Naive thymus-derived CD8-positive, alpha-beta T cell (primary cell): ENCODE measurements around the gene TMA7B. TPM values are rescaled to one million over a fixed set of nuclear protein-coding genes. Genes with fewer than 3 reads are reported as not detected.
"Not testable (repeated sequence)": the region's sequence is repeated elsewhere in the genome, so short reads cannot be mapped to it uniquely, and the experiment has no call there.

Experiments
- ATAC-seq, 2 donors: fragments of 150-1000 bp; cut with Tn5 transposase in 1 of 2; sonication (Bioruptor Pico), chemical (Tn5 transposase) in 1 of 2; 1 replicate in 1 of 2; 2 replicates in 1 of 2; pipeline ENCODE4 v1.10.0; 2021; ENCODE audit warnings: mild to moderate bottlenecking in 2 of 2, moderate library complexity in 2 of 2
- POLR2A ChIA-PET: fragments of 350-600 bp; sonication (Branson Sonifier 250); formaldehyde crosslinking; loops from one replicate; lab custom pipeline; 2021; ENCODE audit warnings: antibody characterized with exemption; lab: Charles Lee
- DNase-seq, 10 donors: peaks; one replicate each; pipeline versions ENCODE4 v3.0.0 to v3.0.0-alpha.2; 2020 to 2022
- H3K27ac Mint-ChIP-seq, 10 donors: one replicate each; pipeline ENCODE4 v1.8.0; 2020 to 2022; ENCODE audit warnings: mild to moderate bottlenecking in 10 of 10, mixed read lengths in 10 of 10, moderate library complexity in 4 of 10, inconsistent platforms in 1 of 10
- H3K27me3 Mint-ChIP-seq, 5 donors: one replicate each; pipeline ENCODE4 v1.8.0; 2021 to 2022; ENCODE audit warnings: mixed read lengths in 5 of 5
- H3K36me3 Mint-ChIP-seq, 3 donors: one replicate each; pipeline ENCODE4 v1.8.0; 2020 to 2022; ENCODE audit warnings: mixed read lengths in 3 of 3, mild to moderate bottlenecking in 2 of 3, inconsistent platforms in 1 of 3
- H3K4me1 Mint-ChIP-seq, 4 donors: one replicate each; pipeline ENCODE4 v1.8.0; 2021 to 2022; ENCODE audit warnings: mixed read lengths in 4 of 4
- H3K4me3 Mint-ChIP-seq, 10 donors: one replicate each; pipeline ENCODE4 v1.8.0; 2020 to 2022; ENCODE audit warnings: mild to moderate bottlenecking in 10 of 10, mixed read lengths in 10 of 10, moderate library complexity in 6 of 10, inconsistent platforms in 1 of 10
- H3K9me3 Mint-ChIP-seq, 9 donors: one replicate each; pipeline ENCODE4 v1.8.0; 2020 to 2022; ENCODE audit warnings: mixed read lengths in 9 of 9, mild to moderate bottlenecking in 3 of 9, inconsistent platforms in 1 of 9, moderate library complexity in 1 of 9
- polyA plus RNA-seq, 3 donors: library from polyadenylated mRNA; unstranded; fragments of 300-500 nt; fragmentation: Illumina TruSeq; gene quantifications; one replicate each; pipeline ENCODE4 v1.2.3, GENCODE V29; 2021
- total RNA-seq, 8 experiments: library from RNA in 2 of 8; stranded (reverse) in 2 of 8; gene quantifications; one replicate each; pipeline ENCODE4 v1.2.3 and lab custom pipeline; 2021 to 2026

Gene TMA7B
- total and polyA plus RNA-seq, 5 experiments from 2014 or later, result 1.5 to 14.2 (median 3.5) TPM

DNA sequence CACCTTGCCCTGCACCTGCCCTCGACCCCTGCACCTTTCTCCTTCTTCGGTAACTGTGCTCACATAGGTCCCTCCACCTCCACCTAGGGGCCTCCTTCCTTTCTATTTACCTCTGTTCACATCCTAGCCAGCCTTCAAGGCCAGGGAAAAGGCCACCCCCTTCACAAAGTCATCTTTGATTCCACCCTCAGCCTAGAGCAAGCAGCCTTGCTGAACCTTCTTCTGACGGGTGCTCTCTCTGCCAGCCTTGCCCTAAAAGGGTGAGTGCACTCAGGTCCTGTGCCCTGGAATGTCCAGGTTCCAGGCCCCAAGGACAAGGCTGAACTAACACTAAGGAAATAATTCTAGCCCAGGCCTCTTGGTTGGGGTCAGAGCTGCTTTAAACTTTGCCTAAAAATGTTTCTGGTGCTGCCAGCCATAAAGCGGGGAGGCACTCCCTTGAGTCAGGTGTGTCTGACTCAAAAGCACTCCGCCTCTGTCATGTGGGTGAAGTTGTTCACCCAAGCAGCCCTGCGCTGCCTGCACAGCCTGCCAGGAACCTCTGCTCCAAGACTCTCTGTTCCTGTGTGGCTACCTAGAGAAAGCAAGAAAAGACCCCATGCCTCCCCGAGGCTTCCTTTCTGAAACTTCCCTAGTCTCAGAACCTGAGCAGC is 25.3 kb downstream of the TMA7B start:
- peak overlapping the region in 9 of 10 donors; percentile 1 to 79 (median 46) for H3K4me3 Mint-ChIP-seq
- H3K36me3 Mint-ChIP-seq, result no peaks in the 10 kb centered on the region
- H3K4me1 Mint-ChIP-seq, result peaks cover 24 to 53% (median 34%) of the 10 kb centered on the region in 4 donors
- H3K9me3 Mint-ChIP-seq, result no peaks in the 10 kb centered on the region
- peaks cover 0 to 6% (median 0%) of the 10 kb centered on the region in 5 donors for H3K27me3 Mint-ChIP-seq
- POLR2A ChIA-PET, result interaction anchor here (0.7 to 1.8 kb wide), 3 partner anchors 8 to 14 kb away, joined by 3 to 8 read pairs (median 5); no protein-coding TSS in a partner anchor
- H3K27ac Mint-ChIP-seq, result peak overlapping the region; percentile 39 to 94 (median 81)
- DNase-seq (peak in 8 of 10 donors; percentile 16 to 67 (median 34)), ATAC-seq (peak; percentile 69 to 79)

DNA sequence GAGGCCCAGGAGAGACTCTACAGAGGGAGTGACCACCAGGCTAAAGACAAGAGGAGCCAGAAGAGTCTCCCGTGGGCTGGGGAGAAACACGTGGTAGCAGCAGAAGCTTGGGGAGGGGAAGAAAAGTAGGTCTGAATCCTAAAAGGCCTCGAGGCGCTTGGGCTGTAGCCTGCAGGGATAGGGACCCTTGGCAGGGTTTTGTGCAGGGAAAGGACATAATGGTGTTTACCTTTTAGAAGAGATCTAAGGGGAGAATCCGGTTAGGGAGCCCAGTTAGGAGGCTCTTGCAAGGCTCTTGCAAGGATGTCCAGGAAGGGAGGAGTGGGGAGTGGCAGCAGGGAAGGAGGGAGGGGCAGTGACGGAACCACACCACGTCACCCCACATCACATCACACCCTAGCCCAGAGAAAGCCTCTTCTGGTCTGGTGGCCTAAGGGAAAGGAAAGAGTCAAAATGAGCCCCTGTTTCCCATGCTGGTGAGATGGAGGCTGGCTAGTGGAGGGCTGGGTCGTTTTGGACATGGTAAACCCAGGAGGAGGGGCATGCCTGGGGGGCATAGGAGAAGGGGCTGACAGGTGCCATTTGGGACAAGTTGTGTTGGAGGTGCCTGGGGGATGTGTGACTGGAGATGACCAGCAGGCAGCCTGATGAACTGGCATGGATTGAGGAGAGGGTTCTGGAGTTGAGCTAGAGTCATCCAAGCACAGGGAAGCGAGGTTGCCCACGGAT is 28.4 kb downstream of the TMA7B start:
- Mint-ChIP-seq H3K4me1 (peaks cover 18 to 34% (median 28%) of the 10 kb centered on the region in 4 donors), H3K36me3 (no peaks in the 10 kb centered on the region), H3K4me3 (peak overlapping the region in 6 of 10 donors; percentile 17 to 70 (median 42)), H3K27ac (peak overlapping the region in 6 of 10 donors; percentile 3 to 87 (median 59)), H3K9me3 (no peaks in the 10 kb centered on the region), H3K27me3 (peaks cover 0 to 10% (median 1%) of the 10 kb centered on the region in 5 donors)
- no peak for ATAC-seq
- POLR2A ChIA-PET, result no interaction called here
- no peak for DNase-seq

DNA sequence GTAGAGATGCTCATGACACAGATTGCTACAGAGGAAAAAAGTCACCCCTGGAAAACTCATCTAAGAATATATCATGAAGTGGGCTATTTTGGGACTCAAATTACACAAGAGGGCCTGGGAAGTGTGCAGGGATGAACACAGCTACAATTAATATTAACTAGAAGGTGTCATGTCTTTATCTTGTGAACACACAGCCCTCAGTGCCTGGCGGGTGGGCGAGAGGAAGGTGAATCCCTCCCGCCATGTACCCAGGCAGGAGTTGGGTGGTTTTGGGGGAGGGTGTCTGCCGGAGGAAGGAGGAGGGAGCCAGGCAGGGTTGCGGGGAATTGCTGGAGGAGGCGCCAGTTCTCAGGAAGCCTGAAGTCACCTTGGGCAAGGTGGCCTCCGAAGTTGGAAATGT is 29.4 kb downstream of the TMA7B start:
- Mint-ChIP-seq H3K27me3 (peaks cover 0 to 15% (median 1%) of the 10 kb centered on the region in 5 donors), H3K27ac (peak overlapping the region in 4 of 10 donors; percentile 22 to 87 (median 72)), H3K36me3 (no peaks in the 10 kb centered on the region), H3K9me3 (no peaks in the 10 kb centered on the region), H3K4me1 (peaks cover 22 to 37% (median 29%) of the 10 kb centered on the region in 4 donors), H3K4me3 (peak overlapping the region in 2 of 10 donors; percentile 43 to 70)
- POLR2A ChIA-PET, result no interaction called here
- ATAC-seq, result no peak
- no peak for DNase-seq

DNA sequence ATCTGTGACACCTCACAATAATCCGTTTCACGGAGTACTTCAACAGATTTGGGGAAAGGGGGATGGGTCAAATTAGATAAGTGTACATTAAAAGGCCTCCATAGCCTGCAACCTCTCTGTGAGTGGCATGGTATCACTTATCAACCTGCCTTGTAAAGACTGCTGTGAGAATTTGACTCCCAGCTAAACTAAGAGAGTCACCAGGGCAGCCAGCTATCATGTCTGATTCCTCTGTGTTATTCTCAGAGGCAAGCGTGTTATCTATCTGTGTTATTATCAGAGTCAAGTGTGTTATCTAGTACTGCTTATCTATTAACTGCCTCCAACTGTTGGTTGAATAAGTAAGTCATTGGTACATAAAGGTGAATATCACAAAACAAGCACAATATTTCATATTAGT is 30.5 kb downstream of the TMA7B start:
- Mint-ChIP-seq H3K9me3 (no peaks in the 10 kb centered on the region), H3K36me3 (no peaks in the 10 kb centered on the region), H3K27ac (peak overlapping the region in 3 of 10 donors; percentile 76 to 87 (median 77)), H3K4me3 (peak overlapping the region in 1 of 10 donors; percentile 38), H3K27me3 (peaks cover 0 to 15% (median 1%) of the 10 kb centered on the region in 5 donors), H3K4me1 (peaks cover 17 to 28% (median 21%) of the 10 kb centered on the region in 4 donors)
- POLR2A ChIA-PET, result no interaction called here
- ATAC-seq, result no peak
- no peak for DNase-seq

DNA sequence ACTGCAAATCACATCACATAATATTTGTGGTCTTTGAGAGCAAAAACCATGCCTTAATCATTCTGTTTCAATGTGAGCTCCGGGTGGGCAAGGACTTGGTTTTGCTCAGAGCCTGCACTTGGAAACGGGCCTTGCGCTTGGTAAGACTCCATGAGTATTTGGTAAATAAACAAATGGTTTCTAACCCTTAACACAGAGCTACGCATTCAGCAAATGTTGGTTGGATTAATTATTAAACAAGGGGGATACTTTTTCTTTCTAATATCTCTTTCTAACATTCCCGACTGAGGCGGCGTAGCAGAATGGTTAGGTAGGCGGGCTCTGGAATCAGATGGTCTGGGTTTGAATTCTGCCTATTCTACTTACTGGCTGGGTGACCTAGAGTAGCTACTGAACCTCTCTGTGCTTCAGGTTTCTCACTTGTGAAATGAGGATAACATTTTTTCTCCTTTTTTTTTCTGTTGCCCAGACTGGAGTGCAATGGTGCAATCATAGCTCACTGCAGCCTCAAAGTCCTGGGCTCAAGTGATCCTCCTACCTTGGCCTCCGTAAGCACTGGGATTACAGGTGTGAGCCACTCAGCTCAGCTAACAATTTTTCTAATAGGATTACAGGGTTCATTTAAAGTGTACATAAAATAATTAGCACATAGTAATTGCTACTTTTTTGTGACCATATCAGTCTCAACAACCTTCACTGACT is 31.1 kb downstream of the TMA7B start:
- DNase-seq, result no peak
- POLR2A ChIA-PET, result interaction anchor here (1.0 to 1.1 kb wide), 2 partner anchors 10 to 11 kb away, joined by 3 read pairs; no protein-coding TSS in a partner anchor
- peak overlapping the region in 2 of 10 donors; percentile 44 to 48 for H3K27ac Mint-ChIP-seq
- ATAC-seq, result no peak
- peak overlapping the region in 1 of 10 donors; percentile 52 for H3K4me3 Mint-ChIP-seq
- H3K4me1 Mint-ChIP-seq, result peaks cover 13 to 25% (median 17%) of the 10 kb centered on the region in 4 donors
- H3K27me3 Mint-ChIP-seq, result peaks cover 0 to 21% (median 1%) of the 10 kb centered on the region in 5 donors
- H3K9me3 Mint-ChIP-seq, result no peaks in the 10 kb centered on the region
- H3K36me3 Mint-ChIP-seq, result no peaks in the 10 kb centered on the region

DNA sequence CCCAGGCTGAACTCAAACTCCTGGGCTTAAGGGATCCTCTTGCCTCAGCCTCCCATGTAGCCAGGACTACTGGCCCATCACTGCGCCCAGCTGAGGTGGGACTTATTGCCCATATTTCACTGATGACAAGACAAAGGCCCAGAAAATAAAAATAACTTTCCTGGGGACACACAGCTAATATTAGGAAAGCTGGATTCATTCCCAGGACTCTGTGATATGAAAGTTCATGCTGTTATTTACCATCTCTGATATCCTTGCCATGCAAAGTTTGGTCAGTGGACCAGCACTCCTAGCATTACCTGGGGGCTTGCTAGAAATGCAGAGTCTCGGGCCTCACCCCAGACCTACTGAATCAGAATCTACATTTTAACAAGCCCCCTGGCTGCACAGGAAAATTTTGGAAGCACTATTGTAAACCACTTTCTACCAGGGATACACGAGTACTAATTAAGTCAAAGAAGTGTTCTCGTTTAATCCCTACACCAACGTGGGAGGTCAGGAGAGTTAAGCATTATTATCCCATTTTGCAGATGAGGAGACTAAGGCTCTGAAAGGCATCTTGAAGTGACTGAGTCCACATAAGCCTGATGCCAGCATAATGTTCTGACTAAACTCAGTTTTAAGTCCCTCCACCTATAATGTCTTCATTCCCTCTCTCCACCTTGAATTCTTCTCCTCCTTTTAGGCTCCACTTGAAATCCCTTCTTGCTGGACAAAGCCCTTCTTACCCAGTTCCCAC is 32.1 kb downstream of the TMA7B start:
- no peaks in the 10 kb centered on the region for H3K9me3 Mint-ChIP-seq
- H3K27ac Mint-ChIP-seq, result peak overlapping the region in 5 of 10 donors; percentile 8 to 91 (median 87)
- H3K36me3 Mint-ChIP-seq, result no peaks in the 10 kb centered on the region
- peaks cover 0 to 28% (median 5%) of the 10 kb centered on the region in 5 donors for H3K27me3 Mint-ChIP-seq
- POLR2A ChIA-PET, result interaction anchor here (1.0 to 1.1 kb wide), 2 partner anchors 11 to 12 kb away, joined by 3 read pairs; no protein-coding TSS in a partner anchor
- peak overlapping the region in 2 of 10 donors; percentile 11 to 15 for H3K4me3 Mint-ChIP-seq
- DNase-seq (no peak), ATAC-seq (no peak)
- H3K4me1 Mint-ChIP-seq, result peaks cover 11 to 21% (median 17%) of the 10 kb centered on the region in 4 donors

DNA sequence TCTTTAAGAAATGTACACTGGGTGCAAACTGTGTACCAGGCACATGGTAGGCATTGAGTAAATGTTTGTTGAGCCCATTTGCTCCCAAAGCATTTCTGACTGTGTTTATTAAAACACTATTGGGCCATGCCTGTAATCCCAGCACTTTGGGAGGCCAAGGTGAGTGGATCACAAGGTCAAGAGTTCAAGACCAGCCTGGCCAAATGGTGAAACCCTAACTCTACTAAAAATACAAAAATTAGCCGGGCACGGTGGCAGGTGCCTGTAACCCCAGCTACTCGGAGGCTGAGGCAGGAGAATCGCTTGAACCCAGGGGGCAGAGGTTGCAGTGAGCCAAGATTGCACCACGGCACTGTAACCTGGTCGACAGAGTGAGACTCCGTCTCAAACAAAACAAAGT is 32.7 kb downstream of the TMA7B start:
- H3K9me3 Mint-ChIP-seq, DNase-seq, H3K36me3 Mint-ChIP-seq, ATAC-seq: not testable (repeated sequence)
- peak overlapping the region in 3 of 10 donors; percentile 11 to 61 (median 22) for H3K4me3 Mint-ChIP-seq
- POLR2A ChIA-PET, result interaction anchor here (1.1 to 1.2 kb wide), 2 partner anchors 12 to 43 kb away, joined by 3 read pairs; no protein-coding TSS in a partner anchor
- peak overlapping the region in 5 of 10 donors; percentile 8 to 92 (median 87) for H3K27ac Mint-ChIP-seq
- H3K27me3 Mint-ChIP-seq, result peaks cover 0 to 30% (median 5%) of the 10 kb centered on the region in 5 donors
- H3K4me1 Mint-ChIP-seq, result peaks cover 10 to 20% (median 16%) of the 10 kb centered on the region in 4 donors

DNA sequence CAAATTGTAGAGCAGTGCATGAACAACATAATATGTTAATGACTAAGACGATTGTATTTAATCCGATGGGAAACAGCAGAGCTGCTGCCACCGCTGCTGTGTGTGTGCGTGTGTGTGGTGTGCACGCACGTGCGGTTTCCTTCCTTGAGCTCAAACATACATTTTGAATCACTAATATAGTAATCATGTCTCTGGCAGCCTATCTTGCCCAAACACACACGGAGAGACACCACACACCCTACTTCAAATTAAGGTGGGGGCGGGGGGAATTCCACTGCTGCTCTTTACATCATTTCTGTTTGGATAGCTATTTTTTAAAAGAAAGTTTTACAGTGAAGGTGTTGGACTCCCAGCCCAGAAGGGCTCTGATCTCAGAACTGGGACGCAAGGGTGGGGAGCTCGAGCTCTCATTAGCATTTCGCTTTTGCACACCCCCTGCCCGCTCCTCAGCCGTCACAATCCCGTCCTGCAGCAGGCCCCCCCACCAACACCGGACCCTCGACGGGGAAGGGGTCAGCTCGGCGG is 33.9 kb downstream of the TMA7B start:
- peak overlapping the region; percentile 57 to 88 (median 76) for H3K4me3 Mint-ChIP-seq
- peaks cover 0 to 33% (median 5%) of the 10 kb centered on the region in 5 donors for H3K27me3 Mint-ChIP-seq
- no peaks in the 10 kb centered on the region for H3K36me3 Mint-ChIP-seq
- H3K27ac Mint-ChIP-seq, result peak overlapping the region; percentile 54 to 95 (median 84)
- peaks cover 3 to 20% (median 11%) of the 10 kb centered on the region in 4 donors for H3K4me1 Mint-ChIP-seq
- ATAC-seq (peak; percentile 80 to 91), DNase-seq (peak; percentile 30 to 87 (median 76))
- H3K9me3 Mint-ChIP-seq, result no peaks in the 10 kb centered on the region
- POLR2A ChIA-PET, result interaction anchor here (0.6 to 1.9 kb wide), 10 partner anchors 9 to 97 kb away, joined by 3 to 8 read pairs (median 4); no protein-coding TSS in a partner anchor

DNA sequence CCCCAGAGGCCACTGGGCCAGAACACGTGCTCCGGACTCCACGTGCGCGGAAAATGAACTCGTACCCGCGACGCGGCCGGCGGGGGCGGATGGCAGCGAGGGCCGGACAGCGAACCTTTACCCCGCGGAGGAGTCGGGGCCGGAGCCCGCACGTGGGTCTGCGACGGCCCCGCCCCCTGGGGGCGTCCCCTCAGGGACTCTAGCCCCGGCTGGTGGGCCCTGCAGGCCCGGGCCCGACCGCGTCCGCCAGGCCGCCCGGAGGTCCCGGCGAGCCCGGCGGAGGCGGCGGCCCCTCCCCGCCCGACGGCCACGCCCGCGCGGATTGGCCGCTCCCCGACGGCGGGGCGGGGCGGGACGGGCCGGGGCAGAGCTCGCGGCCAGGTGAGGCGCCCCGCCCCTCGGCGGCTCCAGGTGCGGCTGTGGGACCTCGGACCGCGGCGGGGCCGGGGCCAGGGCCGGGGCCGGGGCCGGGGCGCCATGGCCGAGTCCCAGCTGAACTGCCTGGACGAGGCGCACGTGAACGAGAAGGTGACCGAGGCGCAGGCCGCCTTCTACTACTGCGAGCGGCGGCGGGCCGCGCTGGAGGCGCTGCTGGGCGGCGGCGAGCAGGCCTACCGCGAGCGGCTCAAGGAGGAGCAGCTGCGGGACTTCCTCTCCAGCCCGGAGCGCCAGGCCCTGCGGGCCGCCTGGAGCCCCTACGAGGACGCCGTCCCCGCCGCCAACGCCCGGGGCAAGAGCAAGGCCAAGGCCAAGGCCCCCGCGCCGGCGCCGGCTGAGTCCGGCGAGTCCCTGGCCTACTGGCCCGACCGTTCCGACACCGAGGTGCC is 34.6 kb downstream of the TMA7B start, which contains the start of gene FAM83F:
TSS of gene FAM83F (plus strand) at position 389 of the 827 bp plus-strand sequence. CDS start at position 478, 89 bp downstream.
- peak within 1 kb of the TSS; percentile 54 to 95 (median 84) for H3K27ac Mint-ChIP-seq
- peaks cover 3 to 20% (median 11%) of the 10 kb centered on the region in 4 donors for H3K4me1 Mint-ChIP-seq
- H3K27me3 Mint-ChIP-seq, result peaks cover 0 to 33% (median 5%) of the 10 kb centered on the region in 5 donors
- POLR2A ChIA-PET, result interaction anchor here (0.8 to 1.9 kb wide), 7 partner anchors 10 to 98 kb away, joined by 3 to 8 read pairs (median 5); no protein-coding TSS in a partner anchor
- H3K4me3 Mint-ChIP-seq, result peak within 1 kb of the TSS; percentile 57 to 88 (median 76)
- no peaks in the 10 kb centered on the region for H3K9me3 Mint-ChIP-seq
- ATAC-seq, result peak; percentile 21 to 65
- no peaks in the 10 kb centered on the region for H3K36me3 Mint-ChIP-seq
- peak in 3 of 10 donors; percentile 13 to 50 (median 47) for DNase-seq
